Thymus (tissue), 11 donors: ENCODE data around the gene FXYD7. TPM values are rescaled to one million over a fixed set of nuclear protein-coding genes. Genes with fewer than 3 reads are reported as not detected.

ENCODE experiments used
- DNase-seq, 9 donors: peaks; one replicate each; pipeline ENCODE4 v3.0.0-alpha.2; 2013; ENCODE audit warnings: low spot score in 9 of 9, low read depth in 6 of 9, missing footprints in 1 of 9
- H3K27ac ChIP-seq, 2 donors: one replicate each; pipeline ENCODE4 v1.5.1; 2013; ENCODE audit warnings: control low read depth in 1 of 2, low read depth in 1 of 2, low read length in 1 of 2, mild to moderate bottlenecking in 1 of 2, moderate library complexity in 1 of 2
- H3K27me3 ChIP-seq, 2 donors: one replicate each; pipeline ENCODE4 v1.5.1; 2013; ENCODE audit warnings: low read length in 1 of 2; ENCODE audit not compliant: control insufficient read depth in 2 of 2, insufficient read depth in 1 of 2
- H3K36me3 ChIP-seq, 2 donors: one replicate each; pipeline ENCODE4 v1.5.1; 2013; ENCODE audit warnings: low read length in 1 of 2, mild to moderate bottlenecking in 1 of 2, moderate library complexity in 1 of 2; ENCODE audit not compliant: control insufficient read depth in 2 of 2, insufficient read depth in 2 of 2
- H3K4me1 ChIP-seq, 2 donors: one replicate each; pipeline ENCODE4 v1.5.1; 2013; ENCODE audit warnings: low read length in 2 of 2; ENCODE audit not compliant: control insufficient read depth in 2 of 2, insufficient read depth in 2 of 2
- H3K4me3 ChIP-seq, 2 donors: one replicate each; pipeline ENCODE4 v1.5.1; 2013; ENCODE audit warnings: low read length in 2 of 2, control low read depth in 1 of 2, mild to moderate bottlenecking in 1 of 2
- H3K9me3 ChIP-seq, 2 donors: one replicate each; pipeline ENCODE4 v1.5.1; 2013; ENCODE audit warnings: low read length in 1 of 2, mild to moderate bottlenecking in 1 of 2; ENCODE audit not compliant: control insufficient read depth in 2 of 2, insufficient read depth in 1 of 2
- WGBS: extraction: QIAGEN DNeasy Blood & Tissue Kit; methylation state at CpG from one replicate; pipeline ENCODE4 v1.1.7; 2013; 5-methylcytosine and 5-hydroxymethylcytosine counted together
- polyA plus RNA-seq: library from polyadenylated mRNA; stranded (reverse); fragments of 200-250 nt; gene quantifications from one replicate; pipeline ENCODE4 v1.2.3, GENCODE V29; 2013
- total RNA-seq: library from RNA; stranded (reverse); fragments of 120-200 nt; gene quantifications from one replicate; pipeline ENCODE4 v1.2.4, GENCODE V29; 2013
- donor health status: healthy.

Gene FXYD7
- total and polyA plus RNA-seq, 2 donors: 1.9 TPM; not detected in 1

GRCh38 chr19:35174226-35174625 lies 31.2 kb downstream of the FXYD7 start:
- Histone ChIP-seq H3K27me3 (no peaks in the 10 kb centered on the region), H3K36me3 (peaks cover 0 to 4% of the 10 kb centered on the region in 2 donors), H3K9me3 (peaks cover 0 to 9% of the 10 kb centered on the region in 2 donors), H3K27ac (no peak overlapping the region), H3K4me1 (peaks cover 4 to 5% of the 10 kb centered on the region in 2 donors), H3K4me3 (no peak overlapping the region)
- 93% methylated on average over 6 of the region's 6 CpGs for WGBS
- no peak for DNase-seq

GRCh38 chr19:35176181-35176570 lies 33.1 kb downstream of the FXYD7 start:
- no peak overlapping the region for H3K4me3 ChIP-seq

GRCh38 chr19:35177377-35178274 lies 34.6 kb downstream of the FXYD7 start:
- Histone ChIP-seq H3K27ac (no peak overlapping the region), H3K36me3 (no peaks in the 10 kb centered on the region), H3K9me3 (peaks cover 0 to 6% of the 10 kb centered on the region in 2 donors), H3K27me3 (no peaks in the 10 kb centered on the region), H3K4me3 (no peak overlapping the region), H3K4me1 (peaks cover 5 to 13% of the 10 kb centered on the region in 2 donors)
- no peak for DNase-seq
- 87% methylated on average over 7 of the region's 7 CpGs for WGBS

More at GRCh38 chr19:35176181-35176570, 33.1 kb downstream of the FXYD7 start:
- Histone ChIP-seq H3K27me3 (no peaks in the 10 kb centered on the region), H3K4me1 (peaks cover 5 to 13% of the 10 kb centered on the region in 2 donors), H3K36me3 (no peaks in the 10 kb centered on the region), H3K9me3 (peaks cover 0 to 9% of the 10 kb centered on the region in 2 donors), H3K27ac (no peak overlapping the region)
- WGBS: 91% methylated on average over 3 of the region's 3 CpGs
- no peak for DNase-seq

GRCh38 chr19:35178701-35179100 lies 35.6 kb downstream of the FXYD7 start:
- Histone ChIP-seq H3K27ac (no peak overlapping the region), H3K9me3 (peaks cover 0 to 2% of the 10 kb centered on the region in 2 donors), H3K27me3 (no peaks in the 10 kb centered on the region), H3K36me3 (no peaks in the 10 kb centered on the region), H3K4me1 (peaks cover 5 to 13% of the 10 kb centered on the region in 2 donors), H3K4me3 (no peak overlapping the region)
- WGBS: 79% methylated on average over 2 of the region's 2 CpGs
- DNase-seq: no peak

DNA sequence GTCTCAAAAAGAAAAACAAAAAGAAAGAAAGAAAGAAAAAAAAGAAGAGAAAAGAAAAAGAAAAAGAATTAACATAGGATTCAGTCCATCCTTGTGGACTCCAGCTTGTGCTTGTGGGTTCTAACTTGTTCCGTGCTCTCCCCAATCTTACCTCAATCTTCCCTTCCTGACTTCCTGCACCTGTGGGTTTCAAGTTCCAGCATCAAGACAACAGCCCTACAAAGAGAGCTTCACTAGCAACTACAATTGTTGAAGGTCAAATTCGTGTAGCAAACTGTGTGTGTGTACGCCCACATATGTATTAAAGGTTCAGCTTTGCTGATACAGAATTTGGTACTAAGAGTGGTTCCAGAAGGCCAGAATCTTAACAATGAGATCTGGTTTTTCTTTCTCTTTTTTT lies 36.8 kb downstream of the FXYD7 start:
- WGBS: 12% methylated on average over 3 of the region's 3 CpGs
- Histone ChIP-seq H3K36me3 (no peaks in the 10 kb centered on the region), H3K4me1 (peaks cover 5 to 13% of the 10 kb centered on the region in 2 donors), H3K27me3 (no peaks in the 10 kb centered on the region), H3K27ac (no peak overlapping the region), H3K4me3 (no peak overlapping the region), H3K9me3 (peaks cover 0 to 2% of the 10 kb centered on the region in 2 donors)
- DNase-seq: peak in 7 of 9 donors; percentile 6 to 63 (median 35)

- H3K4me3 ChIP-seq: no peak overlapping the region
- H3K9me3 ChIP-seq: peaks cover 0 to 2% of the 10 kb centered on the region in 2 donors
- 97% methylated on average over 1 of the region's 1 CpG for WGBS
- no peaks in the 10 kb centered on the region for H3K36me3 ChIP-seq
- H3K4me1 ChIP-seq: peaks cover 5 to 13% of the 10 kb centered on the region in 2 donors
- H3K27ac ChIP-seq: no peak overlapping the region
- no peak for DNase-seq
- H3K27me3 ChIP-seq: no peaks in the 10 kb centered on the region
These were observed 38.3 kb downstream of the FXYD7 start for GRCh38 chr19:35181387-35181786.

GRCh38 chr19:35184267-35184666 lies 41.2 kb downstream of the FXYD7 start:
- Histone ChIP-seq H3K27ac (no peak overlapping the region), H3K27me3 (no peaks in the 10 kb centered on the region), H3K36me3 (no peaks in the 10 kb centered on the region), H3K4me3 (no peak overlapping the region), H3K9me3 (no peaks in the 10 kb centered on the region), H3K4me1 (peaks cover 0 to 9% of the 10 kb centered on the region in 2 donors)
- WGBS: 96% methylated on average over 1 of the region's 1 CpG
- no peak for DNase-seq

GRCh38 chr19:35184884-35185283 lies 41.8 kb downstream of the FXYD7 start:
- H3K9me3 ChIP-seq: no peaks in the 10 kb centered on the region
- no peaks in the 10 kb centered on the region for H3K36me3 ChIP-seq
- H3K27me3 ChIP-seq: no peaks in the 10 kb centered on the region
- no peak overlapping the region for H3K4me3 ChIP-seq
- H3K27ac ChIP-seq: no peak overlapping the region
- peaks cover 0 to 3% of the 10 kb centered on the region in 2 donors for H3K4me1 ChIP-seq
- WGBS: 91% methylated on average over 2 of the region's 2 CpGs
- no peak for DNase-seq
